Measurements from ENCODE around the gene CORO7.

The CORO7 gene

DNA sequence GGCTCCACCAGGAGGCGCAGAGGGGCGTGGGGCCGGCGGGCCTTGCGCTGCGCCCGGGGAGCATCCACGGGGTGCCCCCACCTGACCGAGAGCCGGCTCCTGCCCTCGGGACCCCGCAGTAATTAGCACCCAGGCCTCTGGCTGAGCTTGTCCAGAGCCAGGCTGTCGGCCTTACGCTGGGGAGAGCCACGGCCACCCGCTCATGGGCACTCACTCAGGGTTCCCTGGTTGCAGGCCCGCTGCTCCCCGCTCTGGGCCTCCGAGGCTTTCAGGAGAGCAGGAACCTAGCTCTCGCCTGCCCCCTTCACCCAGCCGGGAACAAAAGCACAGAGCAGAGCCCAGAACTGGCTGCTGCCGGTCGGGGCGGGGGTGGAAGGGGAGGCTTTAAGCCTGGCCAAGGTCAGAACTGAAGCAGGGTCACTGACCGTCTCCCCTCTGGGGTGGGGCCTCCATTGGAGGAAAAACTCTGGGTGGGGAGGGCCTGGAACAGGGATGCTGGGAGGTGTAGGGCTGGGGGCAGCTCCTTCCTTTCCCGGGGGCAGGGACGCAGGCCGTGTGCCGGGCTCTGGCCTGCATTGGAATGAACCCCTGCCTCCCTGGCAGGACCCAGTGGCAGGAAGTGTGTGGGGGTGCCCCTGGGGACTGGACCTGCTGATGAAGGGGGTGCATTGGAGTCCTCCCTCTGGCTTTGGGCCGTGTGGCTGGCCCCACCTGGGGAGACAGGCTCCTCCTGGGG lies 88.2 kb downstream of the CORO7 start:
- Histone ChIP-seq H3K79me2 (ENCODE audit: low read length) (no peaks in the 10 kb centered on the region), H3K9ac (ENCODE audit: low read length) (peak overlapping the region; percentile 82), H3K9me3 (ENCODE audit: insufficient read depth, low read length) (no peaks in the 10 kb centered on the region), H3K27ac (ENCODE audit: low read length) (no peak overlapping the region), H3K36me3 (replicated peaks; ENCODE audit: low read depth, low read length) (no peaks in the 10 kb centered on the region), H3K4me3 (ENCODE audit: low read length) (peak overlapping the region; percentile 89), H2AFZ (ENCODE audit: low read depth, low read length) (peak overlapping the region; percentile 76), H3K4me1 (ENCODE audit: low read length) (peaks cover 19% of the 10 kb centered on the region), H3K4me2 (ENCODE audit: low read length) (peak overlapping the region; percentile 88), H4K20me1 (ENCODE audit: insufficient read depth, low read length) (no peaks in the 10 kb centered on the region), H3K27me3 (ENCODE audit: low read depth, low read length) (no peaks in the 10 kb centered on the region)
- TF ChIP-seq, protein P1, sequence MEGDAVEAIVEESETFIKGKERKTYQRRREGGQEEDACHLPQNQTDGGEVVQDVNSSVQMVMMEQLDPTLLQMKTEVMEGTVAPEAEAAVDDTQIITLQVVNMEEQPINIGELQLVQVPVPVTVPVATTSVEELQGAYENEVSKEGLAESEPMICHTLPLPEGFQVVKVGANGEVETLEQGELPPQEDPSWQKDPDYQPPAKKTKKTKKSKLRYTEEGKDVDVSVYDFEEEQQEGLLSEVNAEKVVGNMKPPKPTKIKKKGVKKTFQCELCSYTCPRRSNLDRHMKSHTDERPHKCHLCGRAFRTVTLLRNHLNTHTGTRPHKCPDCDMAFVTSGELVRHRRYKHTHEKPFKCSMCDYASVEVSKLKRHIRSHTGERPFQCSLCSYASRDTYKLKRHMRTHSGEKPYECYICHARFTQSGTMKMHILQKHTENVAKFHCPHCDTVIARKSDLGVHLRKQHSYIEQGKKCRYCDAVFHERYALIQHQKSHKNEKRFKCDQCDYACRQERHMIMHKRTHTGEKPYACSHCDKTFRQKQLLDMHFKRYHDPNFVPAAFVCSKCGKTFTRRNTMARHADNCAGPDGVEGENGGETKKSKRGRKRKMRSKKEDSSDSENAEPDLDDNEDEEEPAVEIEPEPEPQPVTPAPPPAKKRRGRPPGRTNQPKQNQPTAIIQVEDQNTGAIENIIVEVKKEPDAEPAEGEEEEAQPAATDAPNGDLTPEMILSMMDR (IDR thresholded peaks at IDR 0.05; ENCODE audit: low read depth, low read length) = peak; percentile 46
- no peak for TF ChIP-seq EZH2phosphoT487 (IDR thresholded peaks at IDR 0.05; ENCODE audit: low read depth)

DNA sequence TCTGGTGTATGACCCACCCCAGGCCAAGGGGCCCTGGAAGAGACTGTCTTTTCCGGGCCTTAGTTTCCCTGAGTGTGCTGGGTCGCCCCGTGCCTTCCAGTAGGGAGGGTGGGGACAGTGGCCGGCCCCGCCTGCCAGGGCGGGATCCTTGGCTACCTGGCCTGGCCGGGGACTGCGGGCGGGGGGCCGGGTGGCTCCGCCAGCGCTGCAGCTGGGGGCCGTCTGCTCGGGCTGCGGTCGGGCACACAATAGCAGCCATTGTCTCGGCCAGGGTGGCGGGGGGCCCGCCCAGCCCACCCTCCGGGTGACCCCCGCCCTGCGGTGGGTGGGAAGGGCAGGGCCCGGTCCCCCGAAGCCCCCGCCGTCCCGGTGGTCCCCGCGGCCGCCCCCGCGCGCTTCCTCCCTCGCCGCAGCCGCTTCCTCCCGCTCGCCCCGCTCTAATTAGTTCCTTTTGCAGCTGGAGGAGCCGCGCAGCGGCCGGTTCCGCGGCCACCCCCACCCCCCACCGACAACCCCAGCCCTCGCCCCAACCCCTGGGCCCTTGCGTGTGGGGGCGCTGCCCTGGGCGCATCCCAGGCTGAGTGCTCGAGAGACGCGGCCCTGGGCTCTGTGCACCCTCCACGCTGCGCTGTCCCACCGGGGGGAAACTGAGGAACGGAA lies 88.9 kb downstream of the CORO7 start:
- Histone ChIP-seq H2AFZ (ENCODE audit: low read depth, low read length) (peak overlapping the region; percentile 74), H4K20me1 (ENCODE audit: insufficient read depth, low read length) (no peaks in the 10 kb centered on the region), H3K79me2 (ENCODE audit: low read length) (no peaks in the 10 kb centered on the region), H3K36me3 (replicated peaks; ENCODE audit: low read depth, low read length) (no peaks in the 10 kb centered on the region), H3K9ac (ENCODE audit: low read length) (peak overlapping the region; percentile 82), H3K4me1 (ENCODE audit: low read length) (peaks cover 19% of the 10 kb centered on the region), H3K27me3 (ENCODE audit: low read depth, low read length) (no peaks in the 10 kb centered on the region), H3K9me3 (ENCODE audit: insufficient read depth, low read length) (no peaks in the 10 kb centered on the region), H3K4me2 (ENCODE audit: low read length) (peak overlapping the region; percentile 88), H3K4me3 (ENCODE audit: low read length) (peak overlapping the region; percentile 89), H3K27ac (ENCODE audit: low read length) (no peak overlapping the region)
- TF ChIP-seq EZH2phosphoT487 (IDR thresholded peaks at IDR 0.05; ENCODE audit: low read depth) = no peak
- TF ChIP-seq, protein P1 (IDR thresholded peaks at IDR 0.05; ENCODE audit: low read depth, low read length) = no peak

DNA sequence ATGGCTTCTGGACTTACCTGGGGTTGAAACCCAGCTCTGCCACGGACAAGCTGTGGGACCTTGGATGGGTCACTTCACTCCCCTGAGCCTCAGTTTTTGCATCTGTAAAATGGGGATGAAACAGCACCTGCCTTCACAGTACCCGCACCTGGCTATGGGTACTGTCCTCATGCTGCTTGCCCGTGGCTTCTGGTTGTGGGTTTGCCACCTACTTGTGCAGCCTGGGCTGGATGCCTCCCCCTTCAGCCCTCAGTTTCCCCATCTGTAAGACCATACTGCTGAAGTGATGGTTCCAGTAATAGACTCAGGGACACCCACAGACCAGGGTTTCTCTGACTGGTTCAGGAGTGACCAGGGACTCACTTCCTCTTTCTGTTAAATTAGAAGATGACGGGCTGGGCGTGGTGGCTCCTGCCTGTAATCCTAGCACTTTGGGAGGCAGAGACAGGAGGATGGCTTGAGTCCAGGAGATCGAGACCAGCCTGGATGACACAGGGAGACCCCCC lies 91.1 kb downstream of the CORO7 start:
- no peaks in the 10 kb centered on the region for H3K79me2 ChIP-seq (ENCODE audit: low read length)
- no peak overlapping the region for H2AFZ ChIP-seq (ENCODE audit: low read depth, low read length)
- no peak overlapping the region for H3K4me3 ChIP-seq (ENCODE audit: low read length)
- no peaks in the 10 kb centered on the region for H4K20me1 ChIP-seq (ENCODE audit: insufficient read depth, low read length)
- TF ChIP-seq, protein P1 (IDR thresholded peaks at IDR 0.05; ENCODE audit: low read depth, low read length) = no peak
- no peak for TF ChIP-seq EZH2phosphoT487 (IDR thresholded peaks at IDR 0.05; ENCODE audit: low read depth)
- no peaks in the 10 kb centered on the region for H3K9me3 ChIP-seq (ENCODE audit: insufficient read depth, low read length)
- peaks cover 19% of the 10 kb centered on the region for H3K4me1 ChIP-seq (ENCODE audit: low read length)
- H3K9ac ChIP-seq (ENCODE audit: low read length) = no peak overlapping the region
- H3K27me3 ChIP-seq (ENCODE audit: low read depth, low read length) = no peaks in the 10 kb centered on the region
- H3K27ac ChIP-seq (ENCODE audit: low read length) = no peak overlapping the region
- no peak overlapping the region for H3K4me2 ChIP-seq (ENCODE audit: low read length)
- no peaks in the 10 kb centered on the region for H3K36me3 ChIP-seq (replicated peaks; ENCODE audit: low read depth, low read length)

DNA sequence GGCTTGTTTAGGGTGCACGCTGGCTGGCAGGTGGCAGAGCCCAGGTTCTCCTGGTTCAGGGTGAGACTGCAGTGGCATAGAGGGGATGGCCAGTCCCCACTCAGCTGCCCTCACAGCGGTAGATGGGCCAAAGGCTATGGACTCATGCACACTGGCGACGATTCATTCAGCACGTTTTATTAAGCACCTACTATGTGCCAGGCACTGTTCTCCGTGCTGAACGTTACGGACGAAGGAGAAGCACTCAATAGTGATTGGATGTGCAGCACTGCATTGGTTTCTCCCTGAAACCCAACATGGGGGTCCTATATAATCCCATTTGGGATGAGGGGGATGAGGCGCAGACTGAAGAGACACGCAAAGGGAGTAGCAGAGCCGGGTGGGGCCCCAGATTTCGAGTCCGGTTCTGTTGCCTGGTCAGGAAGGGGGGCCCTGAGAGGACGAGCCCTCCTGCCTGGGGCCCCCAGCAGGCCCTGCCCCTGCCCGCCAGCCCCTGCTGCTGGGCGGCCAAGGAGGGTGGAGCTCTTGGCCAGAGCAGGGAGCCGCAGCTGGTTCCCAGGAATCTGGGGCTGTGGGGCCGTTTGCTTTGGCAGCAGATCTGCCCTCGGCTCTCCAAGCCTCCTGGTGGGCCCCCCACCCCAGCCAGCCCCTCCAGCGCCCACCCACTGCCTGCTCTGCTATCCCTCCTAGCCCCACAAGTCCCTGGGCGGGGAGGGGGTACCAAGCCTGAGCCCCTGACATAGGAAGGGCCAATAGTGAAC lies 91.7 kb downstream of the CORO7 start:
- Histone ChIP-seq H3K4me3 (ENCODE audit: low read length) (no peak overlapping the region), H3K9ac (ENCODE audit: low read length) (no peak overlapping the region), H3K4me2 (ENCODE audit: low read length) (no peak overlapping the region), H3K27me3 (ENCODE audit: low read depth, low read length) (0 out of 2 replicates have a peak, but pooled peaks cover 4% of the 10 kb centered on the region), H3K9me3 (ENCODE audit: insufficient read depth, low read length) (no peaks in the 10 kb centered on the region), H3K27ac (ENCODE audit: low read length) (no peak overlapping the region), H2AFZ (ENCODE audit: low read depth, low read length) (no peak overlapping the region), H3K4me1 (ENCODE audit: low read length) (peaks cover 20% of the 10 kb centered on the region), H3K36me3 (replicated peaks; ENCODE audit: low read depth, low read length) (no peaks in the 10 kb centered on the region), H3K79me2 (ENCODE audit: low read length) (no peaks in the 10 kb centered on the region), H4K20me1 (ENCODE audit: insufficient read depth, low read length) (no peaks in the 10 kb centered on the region)
- TF ChIP-seq, protein P1 (IDR thresholded peaks at IDR 0.05; ENCODE audit: low read depth, low read length) = no peak
- TF ChIP-seq EZH2phosphoT487 (IDR thresholded peaks at IDR 0.05; ENCODE audit: low read depth) = no peak

All from OCI-LY3 (cell line).